RWPE1 (cell line): Measurements from ENCODE around the gene KCNC3.

Source experiments
- CTCF ChIA-PET: fragments of 350-600 bp; sonication (Branson Sonifier 250); formaldehyde crosslinking; extraction: SDS; loops from one replicate; lab custom pipeline; 2021; lab: Yijun Ruan, JAX
- POLR2A ChIA-PET: fragments of 400-600 bp; formaldehyde crosslinking; extraction: SDS; loops from one replicate; lab custom pipeline; 2020; ENCODE audit warnings: antibody characterized with exemption; ENCODE audit not compliant: low non-redundant PET; lab: Yijun Ruan, JAX
- DNase-seq: peaks from one replicate; pipeline ENCODE4 v3.0.0; 2012; ENCODE audit warnings: low spot score
- H3K27ac ChIP-seq: fragments of 450-650 bp; 2 replicates; pipeline ENCODE4 v1.5.1; 2017
- TF ChIP-seq, protein P1 (sequence below): fragments of 450-650 bp; conservative IDR thresholded peaks from 2 replicates; pipeline ENCODE4 v1.5.1; 2017; ENCODE audit warnings: low read depth, mild to moderate bottlenecking

The KCNC3 gene

DNA sequence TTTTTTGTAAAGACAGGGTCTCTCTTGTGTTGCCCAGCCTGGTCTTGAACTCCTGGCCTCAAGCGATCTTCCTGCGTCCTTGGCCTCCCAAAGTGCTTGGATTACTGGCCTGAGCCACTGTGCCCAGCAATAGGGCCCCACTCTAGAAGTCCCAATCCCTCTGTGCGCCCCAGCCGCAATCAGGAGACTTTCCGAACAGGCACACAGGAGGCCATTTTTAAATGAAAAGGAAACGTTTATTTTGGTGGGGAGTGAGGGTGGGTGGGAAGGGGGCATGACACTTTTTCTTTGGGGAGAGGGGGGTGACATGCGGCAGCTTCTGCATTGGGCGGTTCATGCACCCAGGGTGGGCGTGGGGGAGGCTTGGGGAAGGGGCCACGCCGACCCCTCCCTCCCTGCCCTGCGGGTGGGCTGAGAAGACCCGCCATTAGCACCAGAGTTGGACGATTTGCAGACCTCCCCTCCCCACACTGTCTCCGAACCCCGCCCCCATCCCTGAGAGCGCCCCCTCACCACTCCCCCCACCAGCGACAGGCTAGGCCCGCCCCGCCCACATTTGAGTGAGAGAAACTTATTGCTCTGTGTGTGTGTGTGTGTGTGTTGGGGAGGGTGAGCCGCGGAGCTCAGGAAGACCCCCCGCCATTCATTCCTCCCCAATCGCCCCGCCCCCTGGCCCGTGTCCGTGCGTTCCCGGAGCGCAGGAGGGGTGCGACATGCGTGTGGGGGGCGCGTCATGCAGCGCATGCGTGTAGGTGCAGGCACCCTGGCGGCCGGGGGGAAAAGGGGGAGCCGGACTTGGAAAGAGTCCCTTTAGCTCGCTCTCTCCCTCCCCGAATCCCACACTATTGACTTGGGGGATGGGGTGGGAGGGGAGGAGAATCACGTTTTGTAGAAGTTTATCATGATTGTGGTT is 17.2 kb downstream of the KCNC3 start:
- CTCF ChIA-PET, result interaction anchor here (0.6 to 1.4 kb wide), 5 partner anchors 8 to 53 kb away, joined by 3 to 5 read pairs (median 4); no protein-coding TSS in a partner anchor
- no peak for DNase-seq
- TF ChIP-seq, protein P1, sequence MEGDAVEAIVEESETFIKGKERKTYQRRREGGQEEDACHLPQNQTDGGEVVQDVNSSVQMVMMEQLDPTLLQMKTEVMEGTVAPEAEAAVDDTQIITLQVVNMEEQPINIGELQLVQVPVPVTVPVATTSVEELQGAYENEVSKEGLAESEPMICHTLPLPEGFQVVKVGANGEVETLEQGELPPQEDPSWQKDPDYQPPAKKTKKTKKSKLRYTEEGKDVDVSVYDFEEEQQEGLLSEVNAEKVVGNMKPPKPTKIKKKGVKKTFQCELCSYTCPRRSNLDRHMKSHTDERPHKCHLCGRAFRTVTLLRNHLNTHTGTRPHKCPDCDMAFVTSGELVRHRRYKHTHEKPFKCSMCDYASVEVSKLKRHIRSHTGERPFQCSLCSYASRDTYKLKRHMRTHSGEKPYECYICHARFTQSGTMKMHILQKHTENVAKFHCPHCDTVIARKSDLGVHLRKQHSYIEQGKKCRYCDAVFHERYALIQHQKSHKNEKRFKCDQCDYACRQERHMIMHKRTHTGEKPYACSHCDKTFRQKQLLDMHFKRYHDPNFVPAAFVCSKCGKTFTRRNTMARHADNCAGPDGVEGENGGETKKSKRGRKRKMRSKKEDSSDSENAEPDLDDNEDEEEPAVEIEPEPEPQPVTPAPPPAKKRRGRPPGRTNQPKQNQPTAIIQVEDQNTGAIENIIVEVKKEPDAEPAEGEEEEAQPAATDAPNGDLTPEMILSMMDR, result no peak
- H3K27ac ChIP-seq, result no peak overlapping the region
- POLR2A ChIA-PET, result no interaction called here

DNA sequence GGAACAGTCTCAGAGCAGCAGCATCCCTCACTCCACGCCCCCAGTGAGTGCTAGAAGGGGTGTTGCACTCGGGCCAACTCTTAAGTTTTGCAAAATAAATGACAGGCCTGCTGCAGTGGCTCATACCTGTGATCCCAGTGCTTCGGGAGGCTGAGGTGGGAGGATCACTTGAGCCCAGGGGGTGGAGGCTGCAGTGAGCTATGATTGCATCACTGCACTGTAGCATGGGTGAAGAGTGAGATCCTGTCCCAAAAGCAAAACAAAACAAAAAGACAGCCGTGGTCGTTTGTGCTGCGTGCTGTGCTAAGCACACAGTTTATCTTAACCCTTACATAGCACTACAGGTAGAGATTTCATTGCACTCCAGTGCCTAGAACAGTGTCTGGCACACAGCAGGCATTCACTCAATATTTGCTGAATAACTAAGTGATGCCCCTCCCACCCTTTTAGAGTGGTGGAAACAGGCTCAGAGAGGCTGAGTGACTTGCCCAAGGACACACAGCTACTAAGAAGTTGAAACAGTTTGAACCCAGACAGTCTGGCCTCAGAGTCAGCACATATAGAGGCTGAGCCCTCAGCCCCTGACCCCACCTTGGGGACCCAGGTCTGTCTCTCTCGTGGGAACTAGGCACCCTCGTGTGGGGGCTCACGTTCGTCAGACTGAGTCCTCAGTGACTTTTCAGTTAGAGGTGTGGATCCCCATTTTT is 18.3 kb downstream of the KCNC3 start:
- DNase-seq, result no peak
- ChIA-PET POLR2A (no interaction called here), CTCF (interaction anchor here (0.6 kb wide), 1 partner anchor 9 kb away, joined by 4 read pairs; no protein-coding TSS in a partner anchor)
- TF ChIP-seq, protein P1, result no peak
- no peak overlapping the region for H3K27ac ChIP-seq

DNA sequence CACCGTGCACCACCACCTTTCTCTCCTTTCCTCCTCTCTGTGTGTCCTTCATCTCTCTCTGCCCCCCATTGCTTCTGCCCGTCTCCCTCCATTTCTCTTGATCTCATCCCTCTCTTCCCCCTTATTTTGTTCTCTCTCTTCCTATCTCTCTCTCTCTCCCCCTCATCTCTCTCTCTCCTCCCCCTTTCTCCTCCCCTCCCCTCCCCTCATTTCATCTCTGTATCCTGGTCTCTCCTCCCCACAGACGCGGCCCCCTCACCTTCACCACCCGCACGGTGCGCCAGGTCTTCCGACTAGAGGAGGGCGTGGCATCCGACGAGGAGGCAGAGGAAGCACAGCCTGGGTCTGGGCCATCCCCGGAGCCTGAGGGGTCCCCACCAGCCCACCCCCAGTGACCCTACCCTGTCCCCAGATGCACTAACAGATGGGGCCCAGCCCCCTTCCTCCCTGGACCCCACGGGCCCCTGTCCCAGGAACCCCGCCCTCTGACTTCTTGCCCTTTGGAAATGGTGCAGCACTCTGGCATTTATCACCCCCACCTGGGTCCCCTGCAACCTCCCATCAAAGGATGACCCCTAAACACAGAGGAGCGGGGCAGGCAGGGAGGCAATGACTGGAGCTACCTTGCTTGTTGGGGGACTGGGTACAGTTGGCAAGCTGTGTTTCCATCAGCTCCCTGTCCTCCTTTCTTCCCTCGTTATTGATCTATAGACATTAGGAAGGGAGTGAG is 19.6 kb downstream of the KCNC3 start:
- ChIA-PET CTCF (interaction anchor here (0.6 to 1.0 kb wide), 2 partner anchors 69 to 859 kb away, joined by 3 read pairs; no protein-coding TSS in a partner anchor), POLR2A (no interaction called here)
- DNase-seq, result no peak
- no peak overlapping the region for H3K27ac ChIP-seq
- TF ChIP-seq, protein P1, result no peak

DNA sequence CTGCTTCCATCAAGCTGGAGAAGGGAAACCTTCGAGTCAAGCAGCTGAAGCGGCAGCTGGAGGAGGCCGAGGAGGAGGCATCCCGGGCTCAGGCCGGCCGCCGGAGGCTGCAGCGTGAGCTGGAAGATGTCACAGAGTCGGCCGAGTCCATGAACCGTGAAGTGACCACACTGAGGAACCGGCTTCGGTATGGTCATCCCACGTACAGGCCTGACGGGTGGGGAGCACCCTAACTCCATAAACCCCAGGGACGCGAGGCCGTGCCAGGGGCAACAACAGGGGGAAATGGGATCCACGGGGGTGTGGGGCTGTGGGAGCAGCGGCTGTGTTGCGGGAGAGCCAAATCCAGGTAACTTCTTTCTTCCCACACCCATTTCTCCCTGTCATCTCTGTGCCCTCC is 20.2 kb downstream of the KCNC3 start:
- ChIA-PET CTCF (no interaction called here), POLR2A (no interaction called here)
- TF ChIP-seq, protein P1, result no peak
- DNase-seq, result no peak
- no peak overlapping the region for H3K27ac ChIP-seq

DNA sequence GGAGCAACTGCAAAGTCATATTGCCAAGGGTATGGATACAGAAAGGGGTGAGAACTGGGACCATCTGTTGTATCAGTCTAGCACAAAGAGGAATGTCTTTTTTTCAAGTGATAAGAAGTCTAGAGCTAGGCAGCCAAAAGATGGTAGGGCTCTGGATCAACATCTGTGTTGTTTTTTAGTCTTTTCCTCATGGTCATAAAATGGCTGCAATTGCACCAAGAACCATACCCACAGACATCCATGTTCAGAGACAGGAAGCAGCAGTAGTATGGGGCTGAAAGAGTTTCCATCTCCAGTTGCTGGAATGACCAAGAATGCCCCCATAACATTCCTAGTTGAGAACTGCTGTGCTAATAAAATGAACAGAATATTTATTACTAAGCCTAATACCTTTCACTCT is 25.6 kb downstream of the KCNC3 start:
- no peak for DNase-seq
- POLR2A ChIA-PET, result no interaction called here
- CTCF ChIA-PET, result no interaction called here
- TF ChIP-seq, protein P1, result no peak
- no peak overlapping the region for H3K27ac ChIP-seq

DNA sequence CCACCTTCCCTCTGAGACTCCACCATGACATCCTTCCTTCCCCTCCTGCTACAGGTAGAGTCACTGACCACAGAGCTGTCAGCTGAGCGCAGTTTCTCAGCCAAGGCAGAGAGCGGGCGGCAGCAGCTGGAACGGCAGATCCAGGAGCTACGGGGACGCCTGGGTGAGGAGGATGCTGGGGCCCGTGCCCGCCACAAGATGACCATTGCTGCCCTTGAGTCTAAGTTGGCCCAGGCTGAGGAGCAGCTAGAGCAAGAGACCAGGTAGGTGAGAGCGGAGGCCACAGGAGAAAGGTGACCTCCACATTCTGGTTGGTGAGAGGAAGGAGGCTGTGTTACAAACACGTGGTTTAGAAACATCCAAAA is 27.6 kb downstream of the KCNC3 start:
- ChIA-PET POLR2A (no interaction called here), CTCF (no interaction called here)
- DNase-seq, result no peak
- no peak overlapping the region for H3K27ac ChIP-seq
- TF ChIP-seq, protein P1, result no peak
